Choroid plexus epithelial cell (primary cell): ENCODE data around the gene EFNA4.

ENCODE experiments used
- DNase-seq: peaks from one replicate; pipeline ENCODE4 v3.0.0-alpha.2; 2010; ENCODE audit warnings: low read depth
- H3K4me3 ChIP-seq: 2 replicates; pipeline ENCODE4 v1.5.1; 2011; ENCODE audit warnings: low read depth, mild to moderate bottlenecking, control low read depth, low read length, moderate library complexity
- TF ChIP-seq, protein P1 (sequence below): conservative IDR thresholded peaks from 2 replicates; pipeline ENCODE4 v1.5.1; 2011; ENCODE audit warnings: low read depth, mild to moderate bottlenecking, control low read depth, inconsistent platforms, low read length, moderate library complexity

EFNA4 gene

GRCh38 chr1:155062151-155062686, 1.3 kb upstream of the EFNA4 start:
- TF ChIP-seq, protein P1, sequence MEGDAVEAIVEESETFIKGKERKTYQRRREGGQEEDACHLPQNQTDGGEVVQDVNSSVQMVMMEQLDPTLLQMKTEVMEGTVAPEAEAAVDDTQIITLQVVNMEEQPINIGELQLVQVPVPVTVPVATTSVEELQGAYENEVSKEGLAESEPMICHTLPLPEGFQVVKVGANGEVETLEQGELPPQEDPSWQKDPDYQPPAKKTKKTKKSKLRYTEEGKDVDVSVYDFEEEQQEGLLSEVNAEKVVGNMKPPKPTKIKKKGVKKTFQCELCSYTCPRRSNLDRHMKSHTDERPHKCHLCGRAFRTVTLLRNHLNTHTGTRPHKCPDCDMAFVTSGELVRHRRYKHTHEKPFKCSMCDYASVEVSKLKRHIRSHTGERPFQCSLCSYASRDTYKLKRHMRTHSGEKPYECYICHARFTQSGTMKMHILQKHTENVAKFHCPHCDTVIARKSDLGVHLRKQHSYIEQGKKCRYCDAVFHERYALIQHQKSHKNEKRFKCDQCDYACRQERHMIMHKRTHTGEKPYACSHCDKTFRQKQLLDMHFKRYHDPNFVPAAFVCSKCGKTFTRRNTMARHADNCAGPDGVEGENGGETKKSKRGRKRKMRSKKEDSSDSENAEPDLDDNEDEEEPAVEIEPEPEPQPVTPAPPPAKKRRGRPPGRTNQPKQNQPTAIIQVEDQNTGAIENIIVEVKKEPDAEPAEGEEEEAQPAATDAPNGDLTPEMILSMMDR = no peak
- DNase-seq = no peak
- H3K4me3 ChIP-seq = peak overlapping the region; percentile 11

- TF ChIP-seq, protein P1 = peak; percentile 90
- peak; percentile 65 for DNase-seq
- peak overlapping the region; percentile 31 for H3K4me3 ChIP-seq
Observed at GRCh38 chr1:155062702-155063411, 683 bp upstream of the EFNA4 start.

DNA sequence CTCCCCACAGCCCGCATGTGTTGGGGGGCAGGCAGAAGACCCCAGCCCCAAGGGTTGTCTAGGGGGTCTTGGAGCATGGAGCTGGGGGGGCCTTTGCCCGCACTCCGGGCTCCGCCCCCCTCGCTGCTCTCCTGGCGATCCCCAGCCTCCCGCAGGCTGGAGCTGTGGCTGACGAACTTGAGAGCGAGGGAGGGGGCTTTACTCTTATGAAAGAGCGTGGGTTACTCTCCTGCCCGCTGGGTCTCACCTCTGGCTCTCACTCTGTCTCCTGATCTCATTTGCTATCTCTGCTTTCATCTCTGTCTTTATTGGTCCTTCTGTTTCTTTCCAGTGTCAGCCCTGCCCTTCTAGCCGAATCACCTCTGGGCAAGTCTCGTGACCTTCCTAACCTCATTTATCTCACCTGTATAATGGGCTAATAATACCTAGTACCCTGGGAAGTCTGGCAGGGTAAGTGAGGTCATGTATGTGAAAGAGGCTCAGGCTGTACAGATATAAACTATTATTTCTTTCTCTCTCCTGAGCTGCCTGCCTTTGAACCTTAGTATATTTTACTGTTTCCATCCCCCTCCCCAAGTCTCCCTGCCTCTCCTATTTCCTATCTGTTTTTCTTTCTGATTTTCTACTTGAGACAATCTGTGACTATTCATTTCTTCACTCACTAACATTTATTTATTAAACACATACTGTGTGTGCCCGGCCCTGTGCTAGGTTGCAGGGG, 731 bp downstream of the EFNA4 start:
- peak overlapping the region; percentile 94 for H3K4me3 ChIP-seq
- TF ChIP-seq, protein P1 = no peak
- DNase-seq = peak; percentile 39

- H3K4me3 ChIP-seq = no peak overlapping the region
- no peak for DNase-seq
- TF ChIP-seq, protein P1 = no peak
Observed at GRCh38 chr1:155064832-155065429, 1.4 kb downstream of the EFNA4 start.

- no peak for DNase-seq
- TF ChIP-seq, protein P1 = no peak
- H3K4me3 ChIP-seq = no peak overlapping the region
Observed at GRCh38 chr1:155066777-155067176, 3.2 kb downstream of the EFNA4 start.

GRCh38 chr1:155068599-155068998, 5.1 kb downstream of the EFNA4 start:
- TF ChIP-seq, protein P1 = no peak
- DNase-seq = no peak
- H3K4me3 ChIP-seq = no peak overlapping the region
